Activated T-helper 1 cell treated with anti-CD3 and anti-CD28 coated beads, Interleukin-12 subunit alpha, Interleukin-12 subunit beta, Interleukin-2, Interleukin-4 antibody, amounts not matched to agents 30 ng/mL and 10 ng/mL and 1 ng/mL, durations not matched to agents 14 hours and 24 hours and 36 hours (primary cell): ENCODE measurements around the gene OPN1LW. TPM values are rescaled to one million over a fixed set of nuclear protein-coding genes. Genes with fewer than 3 reads are reported as not detected.
"Not testable (repeated sequence)": the region's sequence is repeated elsewhere in the genome, so short reads cannot be mapped to it uniquely, and the experiment has no call there.

ENCODE experiments used
- DNase-seq: peaks from one replicate; pipeline ENCODE4 v3.0.0; 2021; ENCODE audit warnings: low spot score
- H3K27ac Mint-ChIP-seq: one replicate; pipeline ENCODE4 v1.8.0; 2021; ENCODE audit warnings: mild to moderate bottlenecking, mixed read lengths
- H3K27me3 Mint-ChIP-seq: one replicate; pipeline ENCODE4 v1.8.0; 2022; ENCODE audit warnings: mild to moderate bottlenecking, moderate library complexity, mixed read lengths; ENCODE audit not compliant: insufficient read depth
- H3K36me3 Mint-ChIP-seq: one replicate; pipeline ENCODE4 v1.8.0; 2021; ENCODE audit warnings: low read depth, mixed read lengths
- H3K4me1 Mint-ChIP-seq: one replicate; pipeline ENCODE4 v1.8.0; 2021; ENCODE audit warnings: low read depth, mixed read lengths
- H3K4me3 Mint-ChIP-seq: one replicate; pipeline ENCODE4 v1.8.0; 2021; ENCODE audit warnings: mild to moderate bottlenecking, moderate library complexity, mixed read lengths
- H3K9me3 Mint-ChIP-seq: one replicate; pipeline ENCODE4 v1.8.0; 2021; ENCODE audit warnings: mixed read lengths
- intact Hi-C: fragments of 100-400 bp; cut with micrococcal nuclease; formaldehyde crosslinking; loops from one replicate; pipeline ENCODE4 v1.15.1; 2024
- total RNA-seq: library from RNA; stranded (reverse); gene quantifications from 2 replicates; pipeline ENCODE4 v1.2.3, GENCODE V29; 2022

The OPN1LW gene
- total RNA-seq, 1 donor from 2014 or later: not detected

DNA sequence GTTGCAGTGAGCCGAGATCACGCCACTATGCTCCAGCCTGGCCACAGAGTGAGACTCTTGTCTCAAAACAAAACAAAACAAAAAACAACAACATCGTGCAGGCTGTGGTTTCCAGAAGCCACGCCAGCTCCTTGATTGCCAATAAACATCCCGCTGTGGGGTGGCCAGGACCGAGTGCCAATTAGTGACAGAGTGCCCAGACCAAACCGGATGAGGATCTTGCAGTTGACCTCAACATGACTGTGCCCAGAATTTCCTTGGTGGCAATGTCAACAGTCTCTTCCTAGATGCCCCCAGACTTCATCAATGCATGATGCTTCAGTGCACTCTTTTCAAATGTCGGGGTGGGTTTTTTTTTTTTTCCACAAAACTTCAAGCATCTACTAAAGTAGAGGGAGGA lies 39.8 kb downstream of the OPN1LW start:
- H3K27ac Mint-ChIP-seq, H3K36me3 Mint-ChIP-seq, DNase-seq, H3K4me1 Mint-ChIP-seq, H3K27me3 Mint-ChIP-seq, H3K4me3 Mint-ChIP-seq, H3K9me3 Mint-ChIP-seq, intact Hi-C loops: not testable (repeated sequence)

DNA sequence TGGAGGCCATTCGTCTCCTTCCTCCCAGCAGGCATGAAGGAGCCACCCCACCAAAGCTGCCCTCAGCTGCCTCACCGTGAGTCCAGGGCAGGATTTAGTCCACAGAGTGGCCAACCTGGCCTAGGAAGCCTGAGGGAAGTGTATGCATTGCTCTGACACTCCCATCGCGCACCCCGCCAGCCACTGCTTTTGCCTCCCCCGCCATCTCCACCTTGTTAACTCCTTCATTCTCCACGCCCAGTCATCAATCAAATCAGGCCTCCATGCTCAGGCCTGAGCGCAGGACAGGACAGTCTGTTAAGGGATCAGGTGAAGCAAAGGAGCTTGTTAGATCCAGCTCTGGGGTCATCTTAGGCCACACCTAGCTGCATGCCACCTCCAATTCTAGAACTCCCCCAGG lies 48.8 kb downstream of the OPN1LW start:
- H3K27me3 Mint-ChIP-seq, H3K9me3 Mint-ChIP-seq, H3K27ac Mint-ChIP-seq, H3K36me3 Mint-ChIP-seq, H3K4me3 Mint-ChIP-seq, intact Hi-C loops, DNase-seq, H3K4me1 Mint-ChIP-seq: not testable (repeated sequence)

DNA sequence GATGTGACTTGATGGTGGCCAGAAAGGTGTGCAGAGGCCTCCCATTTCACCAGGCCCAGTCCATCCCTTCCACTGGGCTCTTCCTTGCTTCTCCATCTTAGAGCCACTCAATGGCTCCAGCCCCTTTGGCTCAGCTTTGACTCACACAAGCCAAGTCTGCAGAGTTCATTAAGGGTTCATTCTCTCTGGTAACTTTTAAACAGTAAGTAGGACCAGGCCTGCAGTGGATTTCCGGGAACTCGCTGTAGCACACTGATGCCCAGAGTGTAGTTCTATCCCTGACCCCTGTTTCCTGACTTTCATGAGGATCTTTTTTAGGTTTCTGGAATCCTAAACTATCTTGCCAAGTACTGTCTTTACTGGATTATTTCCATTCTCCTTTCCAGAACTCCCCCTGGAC lies 50.3 kb downstream of the OPN1LW start:
- H3K27ac Mint-ChIP-seq, H3K4me1 Mint-ChIP-seq: not testable (repeated sequence)

DNA sequence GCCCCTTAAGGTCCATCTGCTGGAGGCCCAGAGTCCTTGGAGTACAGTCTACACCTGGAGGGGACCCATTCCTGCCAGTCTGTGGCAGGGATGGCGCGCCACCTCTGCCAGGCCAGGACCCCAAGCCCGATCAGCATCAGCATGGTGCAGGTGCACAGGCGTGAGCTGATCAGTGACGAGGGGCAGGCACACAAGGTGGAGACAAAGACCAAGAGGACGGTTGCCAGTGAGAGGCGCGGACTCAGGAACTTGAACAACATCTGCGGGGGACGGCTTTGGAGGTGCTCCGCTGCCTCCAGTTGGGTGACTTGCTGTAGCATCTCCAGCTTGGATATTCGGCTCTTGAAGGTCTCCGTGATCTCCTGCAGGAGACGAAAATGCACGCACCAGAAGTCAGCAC lies 52.4 kb downstream of the OPN1LW start:
- H3K9me3 Mint-ChIP-seq, H3K27ac Mint-ChIP-seq, H3K4me1 Mint-ChIP-seq, H3K27me3 Mint-ChIP-seq, DNase-seq, intact Hi-C loops, H3K4me3 Mint-ChIP-seq, H3K36me3 Mint-ChIP-seq: not testable (repeated sequence)

More for the DNA sequence above, 50.3 kb downstream of the OPN1LW start:
- H3K27me3 Mint-ChIP-seq, intact Hi-C loops, H3K36me3 Mint-ChIP-seq, H3K9me3 Mint-ChIP-seq, DNase-seq, H3K4me3 Mint-ChIP-seq: not testable (repeated sequence)

Other genes starting within 250 kb of the OPN1LW start
- gene AVPR2, start 239.6 kb upstream of the OPN1LW start, total RNA-seq: not detected in 2 replicates
- 128 TPM in 2 replicates for gene ARHGAP4, start 218.0 kb upstream of the OPN1LW start, total RNA-seq
- gene NAA10, start 209.2 kb upstream of the OPN1LW start, total RNA-seq: 150 and 156 TPM in 2 replicates
- 12.8 and 14.0 TPM in 2 replicates for gene RENBP, start 199.6 kb upstream of the OPN1LW start, total RNA-seq
- gene HCFC1, start 172.4 kb upstream of the OPN1LW start, total RNA-seq: 105 and 106 TPM in 2 replicates
- gene TMEM187, start 171.5 kb upstream of the OPN1LW start, total RNA-seq: 3.4 and 4.6 TPM in 2 replicates
- 165 and 172 TPM in 2 replicates for gene IRAK1, start 124.3 kb upstream of the OPN1LW start, total RNA-seq
- gene MECP2, start 46.5 kb upstream of the OPN1LW start, total RNA-seq: 53.4 and 59.4 TPM in 2 replicates
- gene OPN1MW, start 38.4 kb downstream of the OPN1LW start, total RNA-seq: not detected in 2 replicates
- gene OPN1MW2, start 75.5 kb downstream of the OPN1LW start, total RNA-seq: not detected in 2 replicates
- gene OPN1MW3, start 113.3 kb downstream of the OPN1LW start, total RNA-seq: not detected in 2 replicates
- not detected in 2 replicates for gene TEX28, start 150.9 kb downstream of the OPN1LW start, total RNA-seq
- 0.12 and 0.34 TPM in 2 replicates for gene TKTL1, start 151.6 kb downstream of the OPN1LW start, total RNA-seq
- gene FLNA, start 230.4 kb downstream of the OPN1LW start, total RNA-seq: 854 and 873 TPM in 2 replicates
- gene EMD, start 235.1 kb downstream of the OPN1LW start, total RNA-seq: 83.3 and 85.5 TPM in 2 replicates